Transverse colon (tissue), 4 donors: ENCODE data around the gene ASCC2. TPM values are rescaled to one million over a fixed set of nuclear protein-coding genes. Genes with fewer than 3 reads are reported as not detected.
A peak's percentile ranks its signal among the peaks of the same experiment; 100 is the strongest.

Experiments
- DNase-seq: peaks from one replicate; pipeline ENCODE4 v3.0.0-alpha.2; 2019
- H3K27ac ChIP-seq, 4 donors: fragments of 200-600 bp; sonication (generic); 2 replicates each; pipeline ENCODE4 v1.5.1; 2016 to 2018; ENCODE audit warnings: inconsistent platforms in 4 of 4
- H3K27me3 ChIP-seq: fragments of 200-600 bp; sonication (generic); 2 replicates; pipeline ENCODE4 v1.5.1; 2017; ENCODE audit warnings: inconsistent platforms
- H3K36me3 ChIP-seq, 4 donors: fragments of 200-600 bp; sonication (generic); 2 replicates each; pipeline ENCODE4 v1.5.1; 2017 to 2019; ENCODE audit warnings: inconsistent platforms in 4 of 4
- H3K4me1 ChIP-seq, 4 donors: fragments of 200-600 bp; sonication (generic); 2 replicates each; pipeline ENCODE4 v1.5.1; 2017 to 2020; ENCODE audit warnings: inconsistent platforms in 4 of 4
- H3K4me3 ChIP-seq, 4 donors: fragments of 200-600 bp; sonication (generic); 1 replicate in 1 of 4; 2 replicates in 3 of 4; pipeline versions ENCODE4 v1.5.1 to v1.6.1; 2017 to 2019; ENCODE audit warnings: inconsistent platforms in 4 of 4
- H3K9me3 ChIP-seq, 2 donors: fragments of 200-600 bp; sonication (generic); 2 replicates each; pipeline ENCODE4 v1.5.1; 2017 to 2019; ENCODE audit warnings: inconsistent platforms in 2 of 2
- CTCF ChIP-seq, 5 experiments: fragments of 200-600 bp in 3 of 5; fragments of 450-650 bp in 2 of 5; sonication (generic) in 3 of 5; IDR thresholded peaks; 1 replicate in 2 of 5; 2 replicates in 3 of 5; pipeline ENCODE4 v1.5.1; 2016 to 2017; ENCODE audit warnings: antibody characterized with exemption in 5 of 5, inconsistent platforms in 3 of 5, mild to moderate bottlenecking in 2 of 5, moderate library complexity in 1 of 5
- EP300 ChIP-seq: sonication (generic); formaldehyde crosslinking; IDR thresholded peaks from one replicate; pipeline ENCODE4 v1.6.1; 2017; ENCODE audit warnings: antibody characterized with exemption, low read depth
- POLR2A ChIP-seq: fragments of 450-650 bp; IDR thresholded peaks from one replicate; pipeline ENCODE4 v1.6.1; 2016; ENCODE audit warnings: antibody characterized with exemption, mild to moderate bottlenecking, moderate library complexity
- POLR2AphosphoS5 ChIP-seq, 3 donors: sonication (generic); formaldehyde crosslinking; IDR thresholded peaks; one replicate each; pipeline ENCODE4 v1.6.1; 2016; ENCODE audit warnings: antibody characterized with exemption in 3 of 3
- WGBS, 2 donors: methylation state at CpG; one replicate each; pipeline ENCODE4 v1.1.5; 2018; ENCODE audit warnings: low coverage in 1 of 2; 5-methylcytosine and 5-hydroxymethylcytosine counted together
- in situ Hi-C, 4 donors: fragments of 200-750 bp; cut with MboI; loops; one replicate each; pipeline versions ENCODE4 v1.15.0 to v1.15.1; 2017; ENCODE audit warnings: low sequenced_read_pairs in 3 of 4, low pct_ligation_motif_present in 1 of 4, low pct_unique_long_range_greater_than_20kb in 1 of 4
- intact Hi-C: fragments of 100-400 bp; cut with DNase I; formaldehyde crosslinking; loops from one replicate; pipeline ENCODE4 v1.15.1; 2023; ENCODE audit warnings: low total_unique reads
- total RNA-seq, 4 donors: library from RNA; depleted of rRNA; stranded (reverse); fragments of >200 nt; gene quantifications; one replicate each; pipeline ENCODE4 v1.1.0, GENCODE V29; 2016

ASCC2 gene
- total RNA-seq, 4 donors from 2014 or later = 46.8 to 69.4 (median 62.2) TPM

DNA sequence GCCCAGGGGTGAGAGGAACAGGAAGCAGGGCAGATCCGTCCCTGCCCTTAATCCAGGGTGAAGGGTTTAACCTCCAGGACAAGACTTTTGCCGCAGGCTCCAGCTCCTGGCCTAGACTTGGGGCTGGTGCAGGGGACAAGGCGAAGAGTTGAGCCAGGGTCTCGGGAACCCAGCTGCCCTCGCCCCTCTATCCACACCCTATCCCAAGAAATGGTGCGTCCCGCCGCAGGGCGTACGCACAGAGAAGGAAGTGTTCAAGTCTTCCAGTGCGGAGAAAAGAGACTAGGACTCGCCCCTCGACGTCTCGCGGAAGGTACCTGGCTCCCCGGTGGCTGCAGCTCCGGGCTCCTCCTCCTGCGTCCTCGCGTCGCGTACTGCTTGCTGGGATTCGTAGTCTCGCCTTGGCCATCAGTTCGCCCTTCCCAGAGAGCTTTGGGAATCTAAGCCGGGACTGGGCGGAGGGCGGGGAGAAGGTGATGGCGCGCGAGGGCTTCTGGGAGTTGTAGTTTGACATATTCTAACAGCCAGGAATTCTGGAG is 71.4 kb downstream of the ASCC2 start, which contains the start of gene ZMAT5:
Gene ZMAT5 (minus strand): TSS at position 376 of the 539 bp plus-strand sequence. CDS start 18,463 bp downstream, outside the sequence.
- Histone ChIP-seq H3K36me3 (peaks cover 0 to 11% (median 6%) of the 10 kb centered on the region in 4 donors), H3K4me1 (peaks cover 16 to 25% (median 20%) of the 10 kb centered on the region in 4 donors), H3K9me3 (no peaks in the 10 kb centered on the region), H3K27ac (peak within 1 kb of the TSS; percentile 86 to 90 (median 88)), H3K4me3 (peak within 1 kb of the TSS; percentile 69 to 78 (median 76)), H3K27me3 (no peaks in the 10 kb centered on the region)
- in situ Hi-C loops (no loop called here), intact Hi-C loops (no loop called here)
- TF ChIP-seq POLR2A = peak; percentile 94
- TF ChIP-seq CTCF (IDR thresholded peaks at IDR 0.05) = no peak
- no peak for TF ChIP-seq EP300
- peak; percentile 81 to 94 (median 93) for TF ChIP-seq POLR2AphosphoS5 (IDR thresholded peaks at IDR 0.05)
- 0 to 1% methylated on average over 5 to 31 of the region's 32 CpGs for WGBS, 2 donors
- DNase-seq = peak; percentile 96

- intact Hi-C loops (no loop called here), in situ Hi-C loops (no loop called here)
- H3K27ac ChIP-seq = peak overlapping the region; percentile 86 to 90 (median 88)
- WGBS, 2 donors = 48 to 54% methylated on average over 2 to 15 of the region's 15 CpGs
- peak; percentile 44 for DNase-seq
- peaks cover 0 to 11% (median 6%) of the 10 kb centered on the region in 4 donors for H3K36me3 ChIP-seq
- peaks cover 16 to 25% (median 20%) of the 10 kb centered on the region in 4 donors for H3K4me1 ChIP-seq
- no peaks in the 10 kb centered on the region for H3K27me3 ChIP-seq
- H3K4me3 ChIP-seq = peak overlapping the region; percentile 69 to 78 (median 76)
- peak in 1 of 5 experiments; percentile 22 for TF ChIP-seq CTCF (IDR thresholded peaks at IDR 0.05)
- TF ChIP-seq POLR2A = no peak
- no peaks in the 10 kb centered on the region for H3K9me3 ChIP-seq
These were observed 72.0 kb downstream of the ASCC2 start for GRCh38 chr22:29765905-29766631.

- no peaks in the 10 kb centered on the region for H3K36me3 ChIP-seq
- WGBS, 2 donors = 79 to 91% methylated on average over 15 of the region's 15 CpGs
- in situ Hi-C loops = no loop called here
- no peaks in the 10 kb centered on the region for H3K27me3 ChIP-seq
- no peak overlapping the region for H3K4me3 ChIP-seq
- TF ChIP-seq POLR2AphosphoS5 (IDR thresholded peaks at IDR 0.05) = no peak
- TF ChIP-seq EP300 = no peak
- peaks cover 8 to 11% (median 9%) of the 10 kb centered on the region in 4 donors for H3K4me1 ChIP-seq
- intact Hi-C loops = no loop called here
- no peak overlapping the region for H3K27ac ChIP-seq
- DNase-seq = no peak
- no peaks in the 10 kb centered on the region for H3K9me3 ChIP-seq
These were observed 75.8 kb downstream of the ASCC2 start for GRCh38 chr22:29762263-29762662.

- intact Hi-C loops (no loop called here), in situ Hi-C loops (no loop called here)
- DNase-seq = no peak
- no peak overlapping the region for H3K4me3 ChIP-seq
- H3K4me1 ChIP-seq = no peaks in the 10 kb centered on the region
- H3K36me3 ChIP-seq = no peaks in the 10 kb centered on the region
- TF ChIP-seq POLR2A (no peak), CTCF (IDR thresholded peaks at IDR 0.05) (no peak), EP300 (no peak), POLR2AphosphoS5 (IDR thresholded peaks at IDR 0.05) (no peak)
- no peak overlapping the region for H3K27ac ChIP-seq
- no peaks in the 10 kb centered on the region for H3K27me3 ChIP-seq
- no peaks in the 10 kb centered on the region for H3K9me3 ChIP-seq
- 86% methylated on average over 5 of the region's 5 CpGs; no CpG with 5 or more reads in 1 of the 2 donors for WGBS, 2 donors
These were observed 79.1 kb downstream of the ASCC2 start for GRCh38 chr22:29758959-29759358.
